ENCODE results near the gene ANKK1.

Gene ANKK1

DNA sequence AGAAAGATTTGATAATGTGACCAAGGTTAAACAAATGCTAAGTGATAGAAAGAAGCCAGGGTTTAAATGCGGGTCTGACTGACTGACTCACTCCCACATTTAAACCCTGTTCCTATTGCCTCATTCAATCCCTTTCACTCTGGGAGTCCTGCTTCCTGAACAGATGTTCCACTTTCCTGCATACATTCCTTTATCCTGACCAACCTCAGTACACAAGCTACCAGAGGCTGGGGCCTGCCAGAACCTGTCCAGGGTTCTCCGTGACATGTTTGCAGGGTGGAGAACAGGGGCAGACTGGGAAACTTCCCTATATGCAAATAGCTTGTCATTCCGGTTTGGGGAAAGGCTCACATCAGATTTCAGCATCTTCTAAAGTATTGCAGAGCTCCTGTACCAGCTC lies 3.0 kb upstream of the ANKK1 start:
- in situ Hi-C loops (cut with HindIII; ENCODE audit: low sequenced_read_pairs): no loop called here
- DNase-seq (ENCODE audit: low read depth): peak; percentile 74
- H3K4me3 ChIP-seq (ENCODE audit: low read depth, low read length): no peak overlapping the region
- TF ChIP-seq, protein P1, sequence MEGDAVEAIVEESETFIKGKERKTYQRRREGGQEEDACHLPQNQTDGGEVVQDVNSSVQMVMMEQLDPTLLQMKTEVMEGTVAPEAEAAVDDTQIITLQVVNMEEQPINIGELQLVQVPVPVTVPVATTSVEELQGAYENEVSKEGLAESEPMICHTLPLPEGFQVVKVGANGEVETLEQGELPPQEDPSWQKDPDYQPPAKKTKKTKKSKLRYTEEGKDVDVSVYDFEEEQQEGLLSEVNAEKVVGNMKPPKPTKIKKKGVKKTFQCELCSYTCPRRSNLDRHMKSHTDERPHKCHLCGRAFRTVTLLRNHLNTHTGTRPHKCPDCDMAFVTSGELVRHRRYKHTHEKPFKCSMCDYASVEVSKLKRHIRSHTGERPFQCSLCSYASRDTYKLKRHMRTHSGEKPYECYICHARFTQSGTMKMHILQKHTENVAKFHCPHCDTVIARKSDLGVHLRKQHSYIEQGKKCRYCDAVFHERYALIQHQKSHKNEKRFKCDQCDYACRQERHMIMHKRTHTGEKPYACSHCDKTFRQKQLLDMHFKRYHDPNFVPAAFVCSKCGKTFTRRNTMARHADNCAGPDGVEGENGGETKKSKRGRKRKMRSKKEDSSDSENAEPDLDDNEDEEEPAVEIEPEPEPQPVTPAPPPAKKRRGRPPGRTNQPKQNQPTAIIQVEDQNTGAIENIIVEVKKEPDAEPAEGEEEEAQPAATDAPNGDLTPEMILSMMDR (IDR thresholded peaks at IDR 0.05; ENCODE audit: low read depth, low read length, missing control alignments): no peak

DNA sequence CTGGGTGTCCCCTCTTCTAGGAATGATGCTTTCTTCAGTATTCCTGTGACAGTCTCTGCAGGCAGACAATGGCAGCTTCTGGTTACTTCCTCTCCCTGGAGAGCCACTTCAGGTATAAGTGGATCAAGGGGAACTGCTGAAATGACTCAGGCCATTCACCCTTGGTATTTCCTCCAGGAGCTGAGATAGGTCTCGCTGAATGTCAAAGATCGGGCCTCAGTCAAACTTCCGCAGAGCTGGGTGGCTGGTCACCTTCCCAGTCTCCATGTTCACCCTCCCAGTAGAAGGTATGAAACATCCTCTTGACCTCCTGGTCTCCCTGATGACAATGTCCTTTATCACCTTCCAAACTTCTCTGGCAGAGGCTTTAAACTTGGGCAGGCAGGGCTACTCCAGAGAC lies 1.8 kb upstream of the ANKK1 start:
- TF ChIP-seq, protein P1 (IDR thresholded peaks at IDR 0.05; ENCODE audit: low read depth, low read length, missing control alignments): no peak
- DNase-seq (ENCODE audit: low read depth): no peak
- in situ Hi-C loops (cut with HindIII; ENCODE audit: low sequenced_read_pairs): no loop called here

DNA sequence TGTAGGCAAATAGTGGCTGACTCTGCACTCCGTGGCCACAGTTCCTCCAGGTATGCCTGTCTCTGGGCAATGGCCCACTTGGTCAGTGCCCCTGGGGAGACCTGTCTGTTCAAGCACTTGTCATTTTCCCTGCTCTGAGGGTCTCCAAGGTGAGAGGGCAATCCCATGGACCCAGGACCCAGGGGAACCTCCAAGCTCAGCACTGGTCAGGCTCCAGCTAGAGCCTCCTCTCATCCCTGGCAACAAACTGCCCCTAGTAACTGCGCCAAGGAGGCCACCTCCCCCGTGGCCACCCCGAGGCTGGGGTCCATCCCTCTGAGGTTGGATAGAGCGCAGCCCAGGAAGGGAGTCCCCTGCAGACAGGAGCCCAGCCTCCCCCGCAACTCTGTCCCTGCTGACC lies 713 bp upstream of the ANKK1 start:
- TF ChIP-seq, protein P1 (IDR thresholded peaks at IDR 0.05; ENCODE audit: low read depth, low read length, missing control alignments): no peak
- H3K4me3 ChIP-seq (ENCODE audit: low read depth, low read length): no peak overlapping the region
- no peak for DNase-seq (ENCODE audit: low read depth)
- in situ Hi-C loops (cut with HindIII; ENCODE audit: low sequenced_read_pairs): no loop called here

More for the DNA sequence above, 1.8 kb upstream of the ANKK1 start:
- no peak overlapping the region for H3K4me3 ChIP-seq (ENCODE audit: low read depth, low read length)

DNA sequence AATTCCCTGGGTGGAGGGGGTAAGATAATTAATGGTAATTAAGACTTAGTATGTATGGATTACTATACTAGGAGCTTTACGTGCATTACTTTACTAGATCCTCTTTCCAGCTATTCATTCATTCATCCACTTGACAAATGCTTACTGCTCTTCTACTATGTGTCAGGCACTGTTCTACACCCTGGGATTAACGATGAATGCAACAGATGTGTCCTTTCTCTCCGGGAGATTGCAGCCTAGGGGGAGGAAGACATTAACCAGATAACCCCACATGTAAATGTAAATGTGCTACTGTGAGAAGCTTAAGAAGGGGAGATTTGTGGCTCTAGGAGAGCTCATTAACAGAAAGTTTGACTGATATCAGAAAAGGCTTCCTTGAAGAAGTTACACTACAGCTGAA lies 1.7 kb downstream of the ANKK1 start:
- TF ChIP-seq, protein P1 (IDR thresholded peaks at IDR 0.05; ENCODE audit: low read depth, low read length, missing control alignments): no peak
- no peak for DNase-seq (ENCODE audit: low read depth)
- in situ Hi-C loops (cut with HindIII; ENCODE audit: low sequenced_read_pairs): no loop called here
- no peak overlapping the region for H3K4me3 ChIP-seq (ENCODE audit: low read depth, low read length)

DNA sequence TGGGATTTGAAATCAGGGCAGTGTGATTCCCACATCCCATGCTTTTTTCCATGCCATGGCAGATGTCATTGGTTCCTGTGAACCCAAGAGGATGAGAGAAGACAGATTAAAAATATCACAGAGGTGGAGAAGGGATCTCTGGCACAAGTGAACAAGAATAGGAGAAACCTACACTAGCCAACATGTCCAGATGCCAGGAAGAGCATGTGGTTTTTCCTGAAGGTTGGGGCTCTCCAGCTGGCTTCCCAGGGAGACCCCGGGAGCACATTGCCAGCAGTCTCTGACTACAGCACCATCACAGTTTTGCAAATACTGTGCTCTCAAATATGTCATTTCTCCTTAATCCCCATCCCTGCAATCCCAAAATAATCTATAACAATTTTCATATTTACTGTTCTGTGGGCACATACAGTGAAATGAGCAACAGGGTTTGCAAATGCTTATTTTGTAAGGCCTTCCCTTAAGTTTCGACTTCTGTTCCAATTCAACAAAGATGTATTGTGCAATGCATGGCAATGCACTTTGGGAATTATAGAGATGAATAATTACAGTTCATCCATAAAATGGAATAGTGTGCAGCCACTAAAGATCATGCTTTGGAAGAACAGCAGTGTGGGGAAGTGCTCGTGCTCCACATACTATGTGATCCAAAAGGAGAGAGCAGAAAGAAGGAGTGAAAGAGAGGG lies 4.8 kb downstream of the ANKK1 start:
- no peak for DNase-seq (ENCODE audit: low read depth)
- TF ChIP-seq, protein P1 (IDR thresholded peaks at IDR 0.05; ENCODE audit: low read depth, low read length, missing control alignments): no peak
- in situ Hi-C loops (cut with HindIII; ENCODE audit: low sequenced_read_pairs): no loop called here
- no peak overlapping the region for H3K4me3 ChIP-seq (ENCODE audit: low read depth, low read length)

DNA sequence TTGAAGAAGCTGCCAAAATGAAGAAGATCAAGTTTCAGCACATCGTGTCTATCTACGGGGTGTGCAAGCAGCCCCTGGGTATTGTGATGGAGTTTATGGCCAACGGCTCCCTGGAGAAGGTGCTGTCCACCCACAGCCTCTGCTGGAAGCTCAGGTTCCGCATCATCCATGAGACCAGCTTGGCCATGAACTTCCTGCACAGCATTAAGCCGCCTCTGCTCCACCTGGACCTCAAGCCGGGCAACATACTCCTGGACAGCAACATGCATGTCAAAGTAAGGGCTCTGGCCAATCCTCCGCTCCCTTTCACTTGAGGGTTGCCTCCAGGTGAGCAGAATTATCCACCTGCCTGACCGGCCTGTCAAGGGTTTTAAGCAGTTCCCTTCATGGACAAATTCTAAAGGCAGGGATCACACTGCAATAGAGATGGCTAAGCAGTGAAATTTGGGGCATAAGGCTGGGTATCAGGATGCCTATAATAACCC lies 6.0 kb downstream of the ANKK1 start:
- in situ Hi-C loops (cut with HindIII; ENCODE audit: low sequenced_read_pairs): no loop called here
- no peak overlapping the region for H3K4me3 ChIP-seq (ENCODE audit: low read depth, low read length)
- TF ChIP-seq, protein P1 (IDR thresholded peaks at IDR 0.05; ENCODE audit: low read depth, low read length, missing control alignments): no peak
- no peak for DNase-seq (ENCODE audit: low read depth)

Data from astrocyte of the cerebellum (primary cell).